ENCODE measurements around the gene CORO6.
A peak's percentile ranks its signal among the peaks of the same experiment; 100 is the strongest.

Gene CORO6

GRCh38 chr17:29607557-29608195, 15.0 kb downstream of the CORO6 start:
- H3K27me3 ChIP-seq (ENCODE audit: insufficient read depth, insufficient read length) = peaks cover under 1% of the 10 kb centered on the region
- H3K4me3 ChIP-seq (ENCODE audit: insufficient read length, low read depth) = no peak overlapping the region
- H3K9ac ChIP-seq (ENCODE audit: insufficient read length, low read depth) = no peak overlapping the region
- peaks cover 4% of the 10 kb centered on the region for H3K4me1 ChIP-seq (ENCODE audit: insufficient read depth, insufficient read length)
- peaks cover 8% of the 10 kb centered on the region; the same call in 1 of the 2 replicates for H3K9me3 ChIP-seq (ENCODE audit: insufficient read depth, low read length)
- TF ChIP-seq ZNF274 (IDR thresholded peaks at IDR 0.05; ENCODE audit: low read depth, low read length) (no peak), YY1 (IDR thresholded peaks at IDR 0.05; ENCODE audit: insufficient read depth, insufficient read length) (no peak), SUZ12 (IDR thresholded peaks at IDR 0.05; ENCODE audit: extremely low read depth, insufficient read depth, insufficient read length) (no peak)
- no peak for DNase-seq (ENCODE audit: low read depth, low spot score)
- H3K36me3 ChIP-seq (ENCODE audit: insufficient read depth, insufficient read length, low read length) = no peaks in the 10 kb centered on the region

DNA sequence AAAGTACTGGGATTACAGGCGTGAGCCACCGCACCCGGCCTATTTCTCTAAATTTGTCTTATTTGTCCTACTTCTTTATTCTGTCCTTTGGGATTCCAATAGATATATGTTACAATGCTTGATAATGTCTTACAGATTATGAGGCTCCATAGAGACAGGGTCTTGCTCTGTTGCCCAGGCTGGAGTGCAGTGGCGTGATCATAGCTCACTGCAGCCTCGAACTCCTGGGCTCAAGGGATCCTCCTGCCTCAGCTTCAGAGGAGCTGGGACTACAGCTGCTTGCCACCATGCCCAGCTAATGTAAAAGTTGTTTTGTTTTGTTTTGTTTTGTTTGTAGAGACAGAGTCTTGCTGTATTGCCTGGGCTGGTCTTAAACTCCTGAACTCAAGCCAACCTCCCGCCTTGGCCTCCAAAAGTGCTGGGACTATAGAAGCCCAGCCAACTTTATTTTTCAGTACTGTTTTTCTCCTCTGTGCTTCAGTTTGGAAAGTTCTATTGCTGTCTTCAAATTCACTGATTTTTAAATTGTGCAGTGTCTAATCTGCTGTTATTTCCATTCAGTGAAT, 19.5 kb downstream of the CORO6 start:
- no peaks in the 10 kb centered on the region for H3K36me3 ChIP-seq (ENCODE audit: insufficient read depth, insufficient read length, low read length)
- H3K4me1 ChIP-seq (ENCODE audit: insufficient read depth, insufficient read length) = peaks cover 4% of the 10 kb centered on the region
- no peak overlapping the region for H3K4me3 ChIP-seq (ENCODE audit: insufficient read length, low read depth)
- no peak for TF ChIP-seq SUZ12 (IDR thresholded peaks at IDR 0.05; ENCODE audit: extremely low read depth, insufficient read depth, insufficient read length)
- no peak for TF ChIP-seq YY1 (IDR thresholded peaks at IDR 0.05; ENCODE audit: insufficient read depth, insufficient read length)
- TF ChIP-seq ZNF274 (IDR thresholded peaks at IDR 0.05; ENCODE audit: low read depth, low read length) = no peak
- DNase-seq (ENCODE audit: low read depth, low spot score) = no peak
- H3K9me3 ChIP-seq (ENCODE audit: insufficient read depth, low read length) = no peaks in the 10 kb centered on the region
- H3K27me3 ChIP-seq (ENCODE audit: insufficient read depth, insufficient read length) = no peaks in the 10 kb centered on the region
- H3K9ac ChIP-seq (ENCODE audit: insufficient read length, low read depth) = no peak overlapping the region

DNA sequence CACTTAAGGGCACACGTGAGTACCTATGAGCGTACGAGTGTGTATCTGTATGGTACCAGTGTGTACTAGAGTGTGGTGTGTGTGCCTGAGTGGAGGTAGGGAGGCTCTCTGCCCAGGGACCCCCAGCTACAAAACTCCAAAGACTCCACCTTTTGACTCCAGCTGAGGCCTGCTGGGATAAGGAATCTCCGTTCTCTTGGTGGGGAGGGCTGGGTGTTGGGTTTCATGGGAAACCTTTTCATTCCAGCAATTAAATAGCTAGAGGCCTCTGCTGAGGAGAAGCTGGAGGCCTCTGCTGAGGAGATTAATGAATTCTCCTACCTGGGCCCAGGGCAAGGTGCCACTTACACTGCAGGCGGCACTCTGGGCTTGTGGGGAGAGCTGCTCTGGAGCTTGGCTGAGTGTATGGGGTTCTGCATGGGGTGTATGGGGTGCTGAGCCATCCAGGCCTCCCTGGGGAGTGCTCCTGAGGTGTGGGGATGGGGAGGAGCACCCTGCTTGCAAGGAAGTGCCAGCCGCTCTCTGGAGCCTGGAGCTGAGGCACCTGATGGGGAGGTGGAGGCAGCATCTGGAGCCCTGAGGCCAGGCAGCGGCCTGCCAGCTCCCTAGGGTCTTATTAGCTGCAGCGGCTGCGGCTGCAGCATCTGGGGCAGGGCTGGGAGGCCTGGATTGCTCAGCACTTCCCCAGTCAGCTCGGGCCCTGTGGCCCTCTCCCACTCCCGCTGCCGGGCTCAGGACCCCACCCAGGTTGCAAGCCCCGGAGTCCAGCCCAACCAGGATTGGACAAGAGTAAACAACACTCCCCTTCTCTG, 25.1 kb downstream of the CORO6 start:
- DNase-seq (ENCODE audit: low read depth, low spot score) = no peak
- Histone ChIP-seq H3K4me1 (ENCODE audit: insufficient read depth, insufficient read length) (peaks cover 29% of the 10 kb centered on the region), H3K9ac (ENCODE audit: insufficient read length, low read depth) (peak overlapping the region; percentile 77), H3K4me3 (ENCODE audit: insufficient read length, low read depth) (no peak overlapping the region), H3K27me3 (ENCODE audit: insufficient read depth, insufficient read length) (peaks cover 11% of the 10 kb centered on the region), H3K36me3 (ENCODE audit: insufficient read depth, insufficient read length, low read length) (no peaks in the 10 kb centered on the region), H3K9me3 (ENCODE audit: insufficient read depth, low read length) (no peaks in the 10 kb centered on the region)
- TF ChIP-seq ZNF274 (IDR thresholded peaks at IDR 0.05; ENCODE audit: low read depth, low read length) (no peak), SUZ12 (IDR thresholded peaks at IDR 0.05; ENCODE audit: extremely low read depth, insufficient read depth, insufficient read length) (no peak), YY1 (IDR thresholded peaks at IDR 0.05; ENCODE audit: insufficient read depth, insufficient read length) (no peak)

DNA sequence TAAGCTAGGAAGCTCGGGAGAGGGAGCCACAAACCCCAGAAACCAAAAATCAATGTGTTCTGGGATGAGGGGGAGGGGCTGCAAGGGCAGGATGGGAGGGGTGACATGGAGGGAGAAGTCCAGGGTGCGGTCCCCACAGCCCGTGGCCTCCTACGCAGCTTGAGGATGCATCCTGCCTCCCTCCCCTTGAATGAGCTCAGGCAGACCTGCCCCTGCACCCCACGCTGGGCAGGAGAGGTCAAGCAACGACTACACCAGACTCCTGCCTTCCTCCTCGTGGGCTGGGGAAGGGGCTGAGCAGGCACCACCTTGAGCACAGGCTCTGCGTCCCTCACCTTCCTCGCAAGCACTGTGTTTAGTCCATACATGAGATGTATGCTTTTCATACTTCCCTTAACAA, 25.9 kb downstream of the CORO6 start:
- Histone ChIP-seq H3K36me3 (ENCODE audit: insufficient read depth, insufficient read length, low read length) (no peaks in the 10 kb centered on the region), H3K9me3 (ENCODE audit: insufficient read depth, low read length) (no peaks in the 10 kb centered on the region), H3K27me3 (ENCODE audit: insufficient read depth, insufficient read length) (peaks cover 11% of the 10 kb centered on the region), H3K4me1 (ENCODE audit: insufficient read depth, insufficient read length) (peaks cover 32% of the 10 kb centered on the region), H3K9ac (ENCODE audit: insufficient read length, low read depth) (peak overlapping the region; percentile 77), H3K4me3 (ENCODE audit: insufficient read length, low read depth) (no peak overlapping the region)
- TF ChIP-seq YY1 (IDR thresholded peaks at IDR 0.05; ENCODE audit: insufficient read depth, insufficient read length) (no peak), ZNF274 (IDR thresholded peaks at IDR 0.05; ENCODE audit: low read depth, low read length) (no peak), SUZ12 (IDR thresholded peaks at IDR 0.05; ENCODE audit: extremely low read depth, insufficient read depth, insufficient read length) (no peak)
- no peak for DNase-seq (ENCODE audit: low read depth, low spot score)

- no peaks in the 10 kb centered on the region for H3K36me3 ChIP-seq (ENCODE audit: insufficient read depth, insufficient read length, low read length)
- H3K9ac ChIP-seq (ENCODE audit: insufficient read length, low read depth) = peak overlapping the region; percentile 21
- no peak overlapping the region for H3K4me3 ChIP-seq (ENCODE audit: insufficient read length, low read depth)
- H3K9me3 ChIP-seq (ENCODE audit: insufficient read depth, low read length) = no peaks in the 10 kb centered on the region
- TF ChIP-seq SUZ12 (IDR thresholded peaks at IDR 0.05; ENCODE audit: extremely low read depth, insufficient read depth, insufficient read length) (no peak), YY1 (IDR thresholded peaks at IDR 0.05; ENCODE audit: insufficient read depth, insufficient read length) (no peak), ZNF274 (IDR thresholded peaks at IDR 0.05; ENCODE audit: low read depth, low read length) (no peak)
- peaks cover 32% of the 10 kb centered on the region for H3K4me1 ChIP-seq (ENCODE audit: insufficient read depth, insufficient read length)
- peaks cover 11% of the 10 kb centered on the region for H3K27me3 ChIP-seq (ENCODE audit: insufficient read depth, insufficient read length)
- no peak for DNase-seq (ENCODE audit: low read depth, low spot score)
These were observed 26.6 kb downstream of the CORO6 start for GRCh38 chr17:29595943-29596774.

DNA sequence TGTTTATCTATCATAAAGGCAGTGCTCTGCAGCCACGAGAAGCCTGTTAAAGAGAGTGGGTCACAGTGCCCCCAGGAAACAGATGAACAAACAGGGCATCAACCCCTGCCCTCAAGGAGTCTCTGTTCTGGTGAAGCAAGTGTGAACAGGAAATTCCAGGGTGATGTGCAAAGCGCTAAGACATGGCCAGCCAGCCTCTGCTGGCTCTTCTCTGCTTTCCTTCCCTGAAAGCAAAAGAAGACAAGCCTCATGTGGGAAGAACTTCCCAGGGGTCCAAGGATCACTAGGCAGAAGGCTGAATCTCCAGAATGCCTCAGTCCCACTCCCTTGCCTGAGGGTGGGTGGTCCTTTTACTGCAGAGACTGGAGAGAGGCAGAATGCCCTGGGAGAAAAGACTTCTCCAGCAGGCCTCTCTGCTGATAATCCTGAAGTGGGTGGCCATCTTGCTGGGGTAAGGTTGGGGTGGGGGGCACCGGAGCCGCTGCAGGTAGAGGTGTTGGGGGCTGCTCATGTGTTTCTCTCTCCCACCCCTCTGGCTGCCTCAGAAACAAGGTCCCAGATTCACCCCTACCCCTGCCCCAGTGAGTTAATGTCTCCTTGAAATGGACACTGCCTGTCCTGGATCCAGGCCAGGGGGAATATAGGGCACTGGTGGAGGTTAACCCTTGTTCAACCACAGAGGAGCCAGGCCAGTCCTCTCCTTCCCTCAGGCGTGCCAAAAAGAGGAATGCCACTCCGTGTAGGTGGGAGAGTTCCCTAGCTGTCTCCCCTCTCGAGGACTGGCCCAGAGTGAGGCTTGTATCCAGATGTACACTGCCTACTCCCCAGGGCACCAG, 27.4 kb downstream of the CORO6 start:
- TF ChIP-seq SUZ12 (IDR thresholded peaks at IDR 0.05; ENCODE audit: extremely low read depth, insufficient read depth, insufficient read length) (no peak), YY1 (IDR thresholded peaks at IDR 0.05; ENCODE audit: insufficient read depth, insufficient read length) (no peak), ZNF274 (IDR thresholded peaks at IDR 0.05; ENCODE audit: low read depth, low read length) (no peak)
- Histone ChIP-seq H3K36me3 (ENCODE audit: insufficient read depth, insufficient read length, low read length) (no peaks in the 10 kb centered on the region), H3K4me1 (ENCODE audit: insufficient read depth, insufficient read length) (peaks cover 36% of the 10 kb centered on the region), H3K9me3 (ENCODE audit: insufficient read depth, low read length) (no peaks in the 10 kb centered on the region), H3K27me3 (ENCODE audit: insufficient read depth, insufficient read length) (peaks cover 17% of the 10 kb centered on the region), H3K9ac (ENCODE audit: insufficient read length, low read depth) (no peak overlapping the region), H3K4me3 (ENCODE audit: insufficient read length, low read depth) (no peak overlapping the region)
- DNase-seq (ENCODE audit: low read depth, low spot score) = no peak

Data from NT2/D1 (cell line).